SU-DHL-6 (cell line): ENCODE measurements around the gene DRAM2.

ENCODE experiments used
- H2AFZ ChIP-seq: fragments of 200-600 bp; sonication (generic); 2 replicates; pipeline ENCODE4 v1.6.1; 2014; ENCODE audit warnings: low read depth, mild to moderate bottlenecking, moderate library complexity, mixed read lengths, antibody characterized with exemption, low read length; ENCODE audit not compliant: severe bottlenecking
- H3F3A ChIP-seq: fragments of 200-600 bp; shearing (Covaris generic); 2 replicates; pipeline ENCODE4 v1.6.0; 2016; ENCODE audit warnings: antibody characterized with exemption, mild to moderate bottlenecking; ENCODE audit not compliant: insufficient read depth
- H3K27ac ChIP-seq: fragments of 200-600 bp; sonication (generic); 2 replicates; pipeline ENCODE4 v1.5.1; 2016; ENCODE audit warnings: low read depth, mild to moderate bottlenecking, low read length, moderate library complexity, mixed read lengths
- H3K27me3 ChIP-seq: fragments of 200-600 bp; sonication (generic), shearing (Covaris generic); 2 replicates; pipeline ENCODE4 v1.6.0; 2014; ENCODE audit warnings: mild to moderate bottlenecking, low read length
- H3K36me3 ChIP-seq: fragments of 200-600 bp; sonication (generic); 2 replicates; pipeline ENCODE4 v1.6.1; 2014; ENCODE audit warnings: mild to moderate bottlenecking, low read length, mixed read lengths
- H3K4me2 ChIP-seq: fragments of 300-600, 200-600 bp; shearing (Covaris generic), sonication (generic); 2 replicates; pipeline ENCODE4 v1.6.0; 2014; ENCODE audit warnings: low read length, low read depth, mild to moderate bottlenecking; ENCODE audit not compliant: poor library complexity, severe bottlenecking
- H3K4me3 ChIP-seq: fragments of 200-600 bp; sonication (generic); 2 replicates; pipeline ENCODE4 v1.5.1; 2014; ENCODE audit warnings: antibody characterized with exemption, low read length, mild to moderate bottlenecking, mixed read lengths; ENCODE audit not compliant: insufficient read depth, poor library complexity, severe bottlenecking
- H3K79me2 ChIP-seq: fragments of 200-600 bp; sonication (generic); 2 replicates; pipeline ENCODE4 v1.6.1; 2014; ENCODE audit warnings: mild to moderate bottlenecking, low read length, moderate library complexity; ENCODE audit not compliant: insufficient read depth
- H3K9ac ChIP-seq: fragments of 200-600 bp; sonication (generic); 2 replicates; pipeline ENCODE4 v1.7.0; 2014; ENCODE audit warnings: mild to moderate bottlenecking, low read length
- H3K9me2 ChIP-seq: fragments of 200-600 bp; sonication (generic); replicated peaks from 2 replicates; pipeline ENCODE4 v1.6.1; 2014; ENCODE audit warnings: low read length; ENCODE audit not compliant: insufficient read depth
- H3K9me3 ChIP-seq: fragments of 200-600 bp; sonication (generic); 2 replicates; pipeline ENCODE4 v1.6.1; 2014; ENCODE audit warnings: low read length, mixed read lengths; ENCODE audit not compliant: insufficient read depth
- H4K20me1 ChIP-seq: fragments of 200-600 bp; sonication (generic); 2 replicates; pipeline ENCODE4 v1.6.1; 2014; ENCODE audit warnings: low read depth, mild to moderate bottlenecking, antibody characterized with exemption, low read length, moderate library complexity, mixed read lengths
- CTCF ChIP-seq: fragments of 200-600 bp; sonication (generic); IDR thresholded peaks from one replicate; pipeline ENCODE4 v1.5.1; 2017; ENCODE audit warnings: antibody characterized with exemption, mild to moderate bottlenecking, low read length, moderate library complexity; ENCODE audit not compliant: insufficient read depth, poor library complexity, severe bottlenecking
- EZH2phosphoT487 ChIP-seq: fragments of 200-600 bp; sonication (generic), shearing (Covaris generic); conservative IDR thresholded peaks from 2 replicates; pipeline ENCODE4 v1.6.1; 2018; ENCODE audit warnings: mild to moderate bottlenecking, antibody characterized with exemption, low read length, moderate library complexity, mixed read lengths

The DRAM2 gene

GRCh38 chr1:111116496-111116895 lies 23.4 kb downstream of the DRAM2 start:
- peaks cover 9% of the 10 kb centered on the region; the same call in 1 of the 2 replicates for H3F3A ChIP-seq
- no peak overlapping the region for H2AFZ ChIP-seq
- no peak overlapping the region for H3K9ac ChIP-seq
- H3K4me2 ChIP-seq: no peak overlapping the region
- TF ChIP-seq EZH2phosphoT487 (no peak), CTCF (no peak)
- H3K79me2 ChIP-seq: 0 out of 2 replicates have a peak, but pooled peaks cover 4% of the 10 kb centered on the region
- H3K27me3 ChIP-seq: no peaks in the 10 kb centered on the region
- H3K9me2 ChIP-seq: no peaks in the 10 kb centered on the region
- H3K36me3 ChIP-seq: peaks cover 56% of the 10 kb centered on the region
- H3K9me3 ChIP-seq: no peaks in the 10 kb centered on the region
- no peak overlapping the region for H3K4me3 ChIP-seq
- no peaks in the 10 kb centered on the region for H4K20me1 ChIP-seq
- H3K27ac ChIP-seq: no peak overlapping the region

- Histone ChIP-seq H3K79me2 (no peaks in the 10 kb centered on the region), H4K20me1 (no peaks in the 10 kb centered on the region), H3K27ac (no peak overlapping the region), H3K9me3 (no peaks in the 10 kb centered on the region), H2AFZ (no peak overlapping the region), H3K36me3 (peaks cover 14% of the 10 kb centered on the region), H3F3A (peaks cover 10% of the 10 kb centered on the region; the same call in 1 of the 2 replicates), H3K27me3 (no peaks in the 10 kb centered on the region), H3K4me2 (no peak overlapping the region), H3K9ac (no peak overlapping the region), H3K9me2 (no peaks in the 10 kb centered on the region), H3K4me3 (no peak overlapping the region)
- no peak for TF ChIP-seq CTCF
- no peak for TF ChIP-seq EZH2phosphoT487
Measured at GRCh38 chr1:111110197-111110899, 29.5 kb downstream of the DRAM2 start.

- no peak overlapping the region for H3K27ac ChIP-seq
- H3K36me3 ChIP-seq: peaks cover 7% of the 10 kb centered on the region
- 0 out of 2 replicates have a peak, but pooled peaks cover 3% of the 10 kb centered on the region for H3K9me3 ChIP-seq
- H3K9me2 ChIP-seq: no peaks in the 10 kb centered on the region
- H3K9ac ChIP-seq: no peak overlapping the region
- TF ChIP-seq CTCF (no peak), EZH2phosphoT487 (no peak)
- no peaks in the 10 kb centered on the region for H3F3A ChIP-seq
- no peak overlapping the region for H2AFZ ChIP-seq
- no peaks in the 10 kb centered on the region for H4K20me1 ChIP-seq
- H3K27me3 ChIP-seq: no peaks in the 10 kb centered on the region
- no peak overlapping the region for H3K4me3 ChIP-seq
- no peak overlapping the region for H3K4me2 ChIP-seq
- H3K79me2 ChIP-seq: no peaks in the 10 kb centered on the region
Measured at GRCh38 chr1:111104981-111105380, 34.9 kb downstream of the DRAM2 start.
